ENCODE measurements around the gene CEBPZOS.
"Not testable (repeated sequence)": the region's sequence is repeated elsewhere in the genome, so short reads cannot be mapped to it uniquely, and the experiment has no call there.

Gene CEBPZOS

GRCh38 chr2:37219046-37219445 is 22.8 kb downstream of the CEBPZOS start:
- Histone ChIP-seq H3K27me3 (replicated peaks in 2 of 5; ENCODE audit: control insufficient read depth in 4 of 5, insufficient read depth in 5 of 5, low read length in 4 of 5) (no peaks in the 10 kb centered on the region), H3K4me3 (ENCODE audit: control insufficient read depth in 1 of 7, extremely low read depth in 1 of 7, insufficient read depth in 4 of 7, low read depth in 2 of 7, low read length in 6 of 7) (no peak overlapping the region), H3K27ac (ENCODE audit: insufficient read depth in 1 of 2, low read depth in 1 of 2, low read length in 2 of 2, poor library complexity in 1 of 2, severe bottlenecking in 2 of 2) (no peak overlapping the region), H3K36me3 (ENCODE audit: control insufficient read depth in 4 of 4, insufficient read depth in 4 of 4, low read length in 3 of 4) (peaks cover 25 to 75% (median 50%) of the 10 kb centered on the region in 4 experiments), H3K4me1 (ENCODE audit: control extremely low read depth in 1 of 4, control insufficient read depth in 4 of 4, insufficient read depth in 4 of 4, low read length in 3 of 4) (peaks cover 0 to 9% (median 0%) of the 10 kb centered on the region in 4 experiments), H3K9me3 (ENCODE audit: control extremely low read depth in 1 of 5, control insufficient read depth in 4 of 5, insufficient read depth in 2 of 5, low read depth in 1 of 5, low read length in 4 of 5) (no peaks in the 10 kb centered on the region)
- 100% methylated on average over 3 of the region's 4 CpGs for WGBS (ENCODE audit: insufficient coverage)
- DNase-seq, result no peak
- ChIA-PET CTCF (interaction anchor here (0.8 to 1.4 kb wide), 4 partner anchors 9 to 50 kb away, joined by 3 to 6 read pairs (median 4); partner anchors contain the start of genes CEBPZ and NDUFAF7), POLR2A (interaction anchor here (0.7 to 1.3 kb wide), 2 partner anchors 9 to 13 kb away, joined by 3 to 4 read pairs; partner anchors contain the start of genes CEBPZ and NDUFAF7)

- Histone ChIP-seq H3K27ac (ENCODE audit: insufficient read depth in 1 of 2, low read depth in 1 of 2, low read length in 2 of 2, poor library complexity in 1 of 2, severe bottlenecking in 2 of 2) (no peak overlapping the region), H3K36me3 (ENCODE audit: control insufficient read depth in 4 of 4, insufficient read depth in 4 of 4, low read length in 3 of 4) (peaks cover 21 to 66% (median 45%) of the 10 kb centered on the region in 4 experiments), H3K9me3 (ENCODE audit: control extremely low read depth in 1 of 5, control insufficient read depth in 4 of 5, insufficient read depth in 2 of 5, low read depth in 1 of 5, low read length in 4 of 5) (no peaks in the 10 kb centered on the region), H3K4me1 (ENCODE audit: control extremely low read depth in 1 of 4, control insufficient read depth in 4 of 4, insufficient read depth in 4 of 4, low read length in 3 of 4) (no peaks in the 10 kb centered on the region), H3K4me3 (ENCODE audit: control insufficient read depth in 1 of 7, extremely low read depth in 1 of 7, insufficient read depth in 4 of 7, low read depth in 2 of 7, low read length in 6 of 7) (no peak overlapping the region), H3K27me3 (replicated peaks in 2 of 5; ENCODE audit: control insufficient read depth in 4 of 5, insufficient read depth in 5 of 5, low read length in 4 of 5) (no peaks in the 10 kb centered on the region)
- 100% methylated on average over 2 of the region's 4 CpGs for WGBS (ENCODE audit: insufficient coverage)
- no peak for DNase-seq
- CTCF ChIA-PET, result interaction anchor here (1.2 kb wide), 1 partner anchor 54 kb away, joined by 3 read pairs; no protein-coding TSS in a partner anchor
- POLR2A ChIA-PET, result no interaction called here
Observed at GRCh38 chr2:37223131-37223530, 26.8 kb downstream of the CEBPZOS start.

- Histone ChIP-seq H3K4me3 (ENCODE audit: control insufficient read depth in 1 of 7, extremely low read depth in 1 of 7, insufficient read depth in 4 of 7, low read depth in 2 of 7, low read length in 6 of 7) (no peak overlapping the region), H3K27me3 (replicated peaks in 2 of 5; ENCODE audit: control insufficient read depth in 4 of 5, insufficient read depth in 5 of 5, low read length in 4 of 5) (no peaks in the 10 kb centered on the region), H3K9me3 (ENCODE audit: control extremely low read depth in 1 of 5, control insufficient read depth in 4 of 5, insufficient read depth in 2 of 5, low read depth in 1 of 5, low read length in 4 of 5) (no peaks in the 10 kb centered on the region), H3K36me3 (ENCODE audit: control insufficient read depth in 4 of 4, insufficient read depth in 4 of 4, low read length in 3 of 4) (peaks cover 20 to 63% (median 44%) of the 10 kb centered on the region in 4 experiments), H3K4me1 (ENCODE audit: control extremely low read depth in 1 of 4, control insufficient read depth in 4 of 4, insufficient read depth in 4 of 4, low read length in 3 of 4) (no peaks in the 10 kb centered on the region), H3K27ac (ENCODE audit: insufficient read depth in 1 of 2, low read depth in 1 of 2, low read length in 2 of 2, poor library complexity in 1 of 2, severe bottlenecking in 2 of 2) (no peak overlapping the region)
- ChIA-PET POLR2A (no interaction called here), CTCF (interaction anchor here (1.2 kb wide), 1 partner anchor 55 kb away, joined by 3 read pairs; no protein-coding TSS in a partner anchor)
- DNase-seq, result no peak
- 100% methylated on average over 1 of the region's 1 CpG for WGBS (ENCODE audit: insufficient coverage)
Observed at GRCh38 chr2:37224063-37224462, 27.8 kb downstream of the CEBPZOS start.

GRCh38 chr2:37225129-37225528 is 28.8 kb downstream of the CEBPZOS start:
- H3K9me3 ChIP-seq (ENCODE audit: control extremely low read depth in 1 of 5, control insufficient read depth in 4 of 5, insufficient read depth in 2 of 5, low read depth in 1 of 5, low read length in 4 of 5); CTCF ChIA-PET; DNase-seq; H3K4me3 ChIP-seq (ENCODE audit: control insufficient read depth in 1 of 7, extremely low read depth in 1 of 7, insufficient read depth in 4 of 7, low read depth in 2 of 7, low read length in 6 of 7); H3K27ac ChIP-seq (ENCODE audit: insufficient read depth in 1 of 2, low read depth in 1 of 2, low read length in 2 of 2, poor library complexity in 1 of 2, severe bottlenecking in 2 of 2); POLR2A ChIA-PET; H3K27me3 ChIP-seq (replicated peaks in 2 of 5; ENCODE audit: control insufficient read depth in 4 of 5, insufficient read depth in 5 of 5, low read length in 4 of 5): not testable (repeated sequence)
- H3K36me3 ChIP-seq (ENCODE audit: control insufficient read depth in 4 of 4, insufficient read depth in 4 of 4, low read length in 3 of 4), result peaks cover 23 to 56% (median 39%) of the 10 kb centered on the region in 4 experiments
- peaks cover 0 to 11% (median 9%) of the 10 kb centered on the region in 4 experiments for H3K4me1 ChIP-seq (ENCODE audit: control extremely low read depth in 1 of 4, control insufficient read depth in 4 of 4, insufficient read depth in 4 of 4, low read length in 3 of 4)
- no CpG with 5 or more reads among the region's 2 CpGs for WGBS (ENCODE audit: insufficient coverage)

GRCh38 chr2:37226863-37227262 is 30.6 kb downstream of the CEBPZOS start:
- peaks cover 6 to 18% (median 18%) of the 10 kb centered on the region in 4 experiments for H3K4me1 ChIP-seq (ENCODE audit: control extremely low read depth in 1 of 4, control insufficient read depth in 4 of 4, insufficient read depth in 4 of 4, low read length in 3 of 4)
- H3K27ac ChIP-seq (ENCODE audit: insufficient read depth in 1 of 2, low read depth in 1 of 2, low read length in 2 of 2, poor library complexity in 1 of 2, severe bottlenecking in 2 of 2), result no peak overlapping the region
- no peaks in the 10 kb centered on the region for H3K27me3 ChIP-seq (replicated peaks in 2 of 5; ENCODE audit: control insufficient read depth in 4 of 5, insufficient read depth in 5 of 5, low read length in 4 of 5)
- peaks cover 18 to 40% (median 28%) of the 10 kb centered on the region in 4 experiments for H3K36me3 ChIP-seq (ENCODE audit: control insufficient read depth in 4 of 4, insufficient read depth in 4 of 4, low read length in 3 of 4)
- DNase-seq, result no peak
- 100% methylated on average over 1 of the region's 4 CpGs for WGBS (ENCODE audit: insufficient coverage)
- no peaks in the 10 kb centered on the region for H3K9me3 ChIP-seq (ENCODE audit: control extremely low read depth in 1 of 5, control insufficient read depth in 4 of 5, insufficient read depth in 2 of 5, low read depth in 1 of 5, low read length in 4 of 5)
- CTCF ChIA-PET, result interaction anchor here (0.9 kb wide), 1 partner anchor 8 kb away, joined by 3 read pairs; no protein-coding TSS in a partner anchor
- POLR2A ChIA-PET, result no interaction called here
- H3K4me3 ChIP-seq (ENCODE audit: control insufficient read depth in 1 of 7, extremely low read depth in 1 of 7, insufficient read depth in 4 of 7, low read depth in 2 of 7, low read length in 6 of 7), result no peak overlapping the region

- WGBS (ENCODE audit: insufficient coverage), result 92% methylated on average over 2 of the region's 3 CpGs
- DNase-seq, result no peak
- no peak overlapping the region for H3K27ac ChIP-seq (ENCODE audit: insufficient read depth in 1 of 2, low read depth in 1 of 2, low read length in 2 of 2, poor library complexity in 1 of 2, severe bottlenecking in 2 of 2)
- ChIA-PET POLR2A (no interaction called here), CTCF (no interaction called here)
- no peaks in the 10 kb centered on the region for H3K27me3 ChIP-seq (replicated peaks in 2 of 5; ENCODE audit: control insufficient read depth in 4 of 5, insufficient read depth in 5 of 5, low read length in 4 of 5)
- peaks cover 9 to 23% (median 16%) of the 10 kb centered on the region in 4 experiments for H3K36me3 ChIP-seq (ENCODE audit: control insufficient read depth in 4 of 4, insufficient read depth in 4 of 4, low read length in 3 of 4)
- peaks cover 16 to 32% (median 29%) of the 10 kb centered on the region in 4 experiments for H3K4me1 ChIP-seq (ENCODE audit: control extremely low read depth in 1 of 4, control insufficient read depth in 4 of 4, insufficient read depth in 4 of 4, low read length in 3 of 4)
- H3K4me3 ChIP-seq (ENCODE audit: control insufficient read depth in 1 of 7, extremely low read depth in 1 of 7, insufficient read depth in 4 of 7, low read depth in 2 of 7, low read length in 6 of 7), result no peak overlapping the region
- H3K9me3 ChIP-seq (ENCODE audit: control extremely low read depth in 1 of 5, control insufficient read depth in 4 of 5, insufficient read depth in 2 of 5, low read depth in 1 of 5, low read length in 4 of 5), result no peaks in the 10 kb centered on the region
Observed at GRCh38 chr2:37228788-37229187, 32.5 kb downstream of the CEBPZOS start.

GRCh38 chr2:37230581-37230980 is 34.3 kb downstream of the CEBPZOS start:
- DNase-seq, result no peak
- POLR2A ChIA-PET, result no interaction called here
- CTCF ChIA-PET, result no interaction called here
- Histone ChIP-seq H3K4me1 (ENCODE audit: control extremely low read depth in 1 of 4, control insufficient read depth in 4 of 4, insufficient read depth in 4 of 4, low read length in 3 of 4) (peaks cover 16 to 32% (median 29%) of the 10 kb centered on the region in 4 experiments), H3K9me3 (ENCODE audit: control extremely low read depth in 1 of 5, control insufficient read depth in 4 of 5, insufficient read depth in 2 of 5, low read depth in 1 of 5, low read length in 4 of 5) (no peaks in the 10 kb centered on the region), H3K27me3 (replicated peaks in 2 of 5; ENCODE audit: control insufficient read depth in 4 of 5, insufficient read depth in 5 of 5, low read length in 4 of 5) (no peaks in the 10 kb centered on the region), H3K27ac (ENCODE audit: insufficient read depth in 1 of 2, low read depth in 1 of 2, low read length in 2 of 2, poor library complexity in 1 of 2, severe bottlenecking in 2 of 2) (peak overlapping the region; percentile 91 to 96), H3K36me3 (ENCODE audit: control insufficient read depth in 4 of 4, insufficient read depth in 4 of 4, low read length in 3 of 4) (peaks cover 9 to 22% (median 16%) of the 10 kb centered on the region in 4 experiments), H3K4me3 (ENCODE audit: control insufficient read depth in 1 of 7, extremely low read depth in 1 of 7, insufficient read depth in 4 of 7, low read depth in 2 of 7, low read length in 6 of 7) (peak overlapping the region in 6 of 7 experiments; percentile 79 to 99 (median 94))
- WGBS (ENCODE audit: insufficient coverage), result 8% methylated on average over 1 of the region's 8 CpGs
